Keratinocyte (primary cell): Measurements from ENCODE around the gene LYZL2.
"Not testable (repeated sequence)": the region's sequence is repeated elsewhere in the genome, so short reads cannot be mapped to it uniquely, and the experiment has no call there.

Experiments
- CTCF ChIP-seq, 3 experiments: IDR thresholded peaks in 1 of 3; conservative IDR thresholded peaks in 1 of 3; optimal IDR thresholded peaks in 1 of 3; 2 replicates in 2 of 3; 3 replicates in 1 of 3; pipeline versions ENCODE3 to v1.5.1; 2011; ENCODE audit warnings: low read length in 3 of 3, mild to moderate bottlenecking in 3 of 3, moderate library complexity in 2 of 3, control low read depth in 1 of 3, inconsistent platforms in 1 of 3; ENCODE audit not compliant: insufficient read depth in 2 of 3; ENCODE audit errors: extremely low read depth in 1 of 3
- EZH2 ChIP-seq: IDR thresholded peaks from one replicate; pipeline ENCODE4 v1.6.1; 2012; ENCODE audit warnings: inconsistent platforms, mild to moderate bottlenecking, low read length, moderate library complexity

DNA sequence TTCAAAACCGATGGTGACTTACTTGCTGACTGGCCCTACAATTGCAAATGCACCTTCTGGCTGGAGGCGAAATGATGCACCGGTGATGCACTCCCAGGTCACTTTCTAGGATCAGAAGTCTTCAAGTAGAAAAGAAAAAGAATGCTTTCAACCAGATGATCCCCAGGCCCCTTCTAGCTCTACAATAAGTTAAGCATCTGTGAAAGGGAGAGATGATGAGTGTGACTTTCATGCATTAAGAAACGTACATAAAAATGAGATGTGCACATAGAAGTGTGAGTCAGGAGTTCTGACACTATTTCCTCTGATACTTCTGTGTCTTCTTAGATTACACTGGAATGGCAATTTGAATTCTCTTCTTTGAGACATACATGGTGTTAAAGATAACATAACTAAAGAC is 42.8 kb upstream of the LYZL2 start:
- TF ChIP-seq EZH2; CTCF (optimal IDR thresholded peaks at IDR 0.05 in 1 of 3, IDR thresholded peaks at IDR 0.05 in 1 of 3, conservative IDR thresholded peaks at IDR 0.05 in 1 of 3; ENCODE audit: extremely low read depth in 1 of 3, insufficient read depth in 2 of 3, low read length in 3 of 3): not testable (repeated sequence)
